ENCODE measurements around the gene DCLK1. TPM values are rescaled to one million over a fixed set of nuclear protein-coding genes. Genes with fewer than 3 reads are reported as not detected.

The DCLK1 gene
- total and polyA plus RNA-seq, 4 donors = 0.04 to 0.56 (median 0.20) TPM

DNA sequence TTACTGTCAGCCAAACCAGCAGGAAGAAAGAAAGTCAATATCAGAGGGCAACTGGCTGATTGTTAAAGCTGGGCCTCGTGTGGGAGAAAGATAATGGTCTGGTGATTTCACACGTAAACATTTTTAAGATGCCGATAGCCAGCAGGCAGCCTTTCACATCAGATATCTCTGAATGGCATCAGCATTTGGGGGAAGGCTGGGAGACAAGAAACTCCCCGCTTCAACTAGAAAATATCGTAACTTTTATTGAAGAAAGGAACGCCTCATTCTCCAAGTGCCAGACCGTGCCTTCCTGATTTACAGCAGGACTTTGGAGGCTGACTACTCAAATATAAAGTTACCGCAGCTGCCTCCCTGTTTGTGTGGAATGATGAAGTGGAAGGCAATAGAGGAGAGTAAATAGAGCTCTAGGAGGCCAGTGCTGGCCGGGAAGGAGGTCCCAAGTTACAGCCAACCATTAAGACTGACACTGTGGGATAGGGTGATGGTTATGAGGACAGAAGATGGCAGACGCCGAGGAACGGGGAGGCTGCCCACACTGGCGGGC is 370.4 kb downstream of the DCLK1 start (continued):
- TF ChIP-seq, protein P1, sequence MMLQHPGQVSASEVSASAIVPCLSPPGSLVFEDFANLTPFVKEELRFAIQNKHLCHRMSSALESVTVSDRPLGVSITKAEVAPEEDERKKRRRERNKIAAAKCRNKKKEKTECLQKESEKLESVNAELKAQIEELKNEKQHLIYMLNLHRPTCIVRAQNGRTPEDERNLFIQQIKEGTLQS (IDR thresholded peaks at IDR 0.05) = no peak

DNA sequence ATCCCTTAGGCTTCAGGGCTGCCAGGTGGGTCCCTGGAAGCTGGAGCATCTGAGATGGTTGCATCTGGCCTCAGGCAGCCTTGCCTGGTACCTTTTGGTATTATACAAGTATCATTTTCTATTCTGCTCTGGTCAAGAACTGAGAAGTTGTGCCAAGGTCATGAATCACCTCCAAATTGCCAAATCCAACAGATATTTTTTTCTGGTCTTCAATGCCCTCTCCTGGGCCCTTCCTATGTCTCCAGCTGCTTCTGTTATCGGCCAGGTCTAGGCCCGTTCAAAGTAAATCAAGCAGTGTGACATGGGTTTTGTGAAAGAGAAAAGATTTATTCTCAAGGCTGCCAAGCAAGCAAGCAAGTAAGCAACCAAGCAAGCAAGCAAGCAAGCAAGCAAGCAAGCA is 383.6 kb downstream of the DCLK1 start:
- H3K27ac ChIP-seq (ENCODE audit: low read depth in 1 of 2, low read length in 2 of 2) = no peak overlapping the region
- no peak for DNase-seq (ENCODE audit: low spot score)
- no peaks in the 10 kb centered on the region for H3K27me3 ChIP-seq (ENCODE audit: control insufficient read depth in 4 of 4, insufficient read depth in 4 of 4, low read length in 3 of 4)
- no peaks in the 10 kb centered on the region for H3K4me1 ChIP-seq (ENCODE audit: control insufficient read depth in 4 of 4, insufficient read depth in 4 of 4, low read length in 3 of 4)
- H3K9me3 ChIP-seq (ENCODE audit: control insufficient read depth in 4 of 4, low read length in 3 of 4) = peaks cover 0 to 3% (median 0%) of the 10 kb centered on the region in 4 donors
- H3K4me3 ChIP-seq (ENCODE audit: low read depth in 1 of 3, low read length in 3 of 3) = no peak overlapping the region
- TF ChIP-seq, protein P2, sequence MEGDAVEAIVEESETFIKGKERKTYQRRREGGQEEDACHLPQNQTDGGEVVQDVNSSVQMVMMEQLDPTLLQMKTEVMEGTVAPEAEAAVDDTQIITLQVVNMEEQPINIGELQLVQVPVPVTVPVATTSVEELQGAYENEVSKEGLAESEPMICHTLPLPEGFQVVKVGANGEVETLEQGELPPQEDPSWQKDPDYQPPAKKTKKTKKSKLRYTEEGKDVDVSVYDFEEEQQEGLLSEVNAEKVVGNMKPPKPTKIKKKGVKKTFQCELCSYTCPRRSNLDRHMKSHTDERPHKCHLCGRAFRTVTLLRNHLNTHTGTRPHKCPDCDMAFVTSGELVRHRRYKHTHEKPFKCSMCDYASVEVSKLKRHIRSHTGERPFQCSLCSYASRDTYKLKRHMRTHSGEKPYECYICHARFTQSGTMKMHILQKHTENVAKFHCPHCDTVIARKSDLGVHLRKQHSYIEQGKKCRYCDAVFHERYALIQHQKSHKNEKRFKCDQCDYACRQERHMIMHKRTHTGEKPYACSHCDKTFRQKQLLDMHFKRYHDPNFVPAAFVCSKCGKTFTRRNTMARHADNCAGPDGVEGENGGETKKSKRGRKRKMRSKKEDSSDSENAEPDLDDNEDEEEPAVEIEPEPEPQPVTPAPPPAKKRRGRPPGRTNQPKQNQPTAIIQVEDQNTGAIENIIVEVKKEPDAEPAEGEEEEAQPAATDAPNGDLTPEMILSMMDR (IDR thresholded peaks at IDR 0.05; ENCODE audit: low read depth, low read length, missing input control) = no peak
- TF ChIP-seq, protein P3, sequence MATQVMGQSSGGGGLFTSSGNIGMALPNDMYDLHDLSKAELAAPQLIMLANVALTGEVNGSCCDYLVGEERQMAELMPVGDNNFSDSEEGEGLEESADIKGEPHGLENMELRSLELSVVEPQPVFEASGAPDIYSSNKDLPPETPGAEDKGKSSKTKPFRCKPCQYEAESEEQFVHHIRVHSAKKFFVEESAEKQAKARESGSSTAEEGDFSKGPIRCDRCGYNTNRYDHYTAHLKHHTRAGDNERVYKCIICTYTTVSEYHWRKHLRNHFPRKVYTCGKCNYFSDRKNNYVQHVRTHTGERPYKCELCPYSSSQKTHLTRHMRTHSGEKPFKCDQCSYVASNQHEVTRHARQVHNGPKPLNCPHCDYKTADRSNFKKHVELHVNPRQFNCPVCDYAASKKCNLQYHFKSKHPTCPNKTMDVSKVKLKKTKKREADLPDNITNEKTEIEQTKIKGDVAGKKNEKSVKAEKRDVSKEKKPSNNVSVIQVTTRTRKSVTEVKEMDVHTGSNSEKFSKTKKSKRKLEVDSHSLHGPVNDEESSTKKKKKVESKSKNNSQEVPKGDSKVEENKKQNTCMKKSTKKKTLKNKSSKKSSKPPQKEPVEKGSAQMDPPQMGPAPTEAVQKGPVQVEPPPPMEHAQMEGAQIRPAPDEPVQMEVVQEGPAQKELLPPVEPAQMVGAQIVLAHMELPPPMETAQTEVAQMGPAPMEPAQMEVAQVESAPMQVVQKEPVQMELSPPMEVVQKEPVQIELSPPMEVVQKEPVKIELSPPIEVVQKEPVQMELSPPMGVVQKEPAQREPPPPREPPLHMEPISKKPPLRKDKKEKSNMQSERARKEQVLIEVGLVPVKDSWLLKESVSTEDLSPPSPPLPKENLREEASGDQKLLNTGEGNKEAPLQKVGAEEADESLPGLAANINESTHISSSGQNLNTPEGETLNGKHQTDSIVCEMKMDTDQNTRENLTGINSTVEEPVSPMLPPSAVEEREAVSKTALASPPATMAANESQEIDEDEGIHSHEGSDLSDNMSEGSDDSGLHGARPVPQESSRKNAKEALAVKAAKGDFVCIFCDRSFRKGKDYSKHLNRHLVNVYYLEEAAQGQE (IDR thresholded peaks at IDR 0.05) = no peak
- TF ChIP-seq JUND (IDR thresholded peaks at IDR 0.05) = no peak
- no peak for TF ChIP-seq EGR1 (IDR thresholded peaks at IDR 0.05; ENCODE audit: low read depth in 2 of 2)
- no peak for TF ChIP-seq SP1 (IDR thresholded peaks at IDR 0.05)
- TF ChIP-seq RXRA (IDR thresholded peaks at IDR 0.05) = no peak
- no peak for TF ChIP-seq HNF4A (conservative IDR thresholded peaks at IDR 0.05)
- no peak for TF ChIP-seq FOXA1 (IDR thresholded peaks at IDR 0.05)
- no peak for TF ChIP-seq YY1 (IDR thresholded peaks at IDR 0.05)
- TF ChIP-seq GABPA (IDR thresholded peaks at IDR 0.05 in 1 of 2, conservative IDR thresholded peaks at IDR 0.05 in 1 of 2) = no peak
- TF ChIP-seq HNF4G (IDR thresholded peaks at IDR 0.05) = no peak
- TF ChIP-seq, protein P1 (IDR thresholded peaks at IDR 0.05) = no peak
- TF ChIP-seq, protein P4, sequence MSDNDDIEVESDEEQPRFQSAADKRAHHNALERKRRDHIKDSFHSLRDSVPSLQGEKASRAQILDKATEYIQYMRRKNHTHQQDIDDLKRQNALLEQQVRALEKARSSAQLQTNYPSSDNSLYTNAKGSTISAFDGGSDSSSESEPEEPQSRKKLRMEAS (IDR thresholded peaks at IDR 0.05) = no peak
- TF ChIP-seq, protein P5, sequence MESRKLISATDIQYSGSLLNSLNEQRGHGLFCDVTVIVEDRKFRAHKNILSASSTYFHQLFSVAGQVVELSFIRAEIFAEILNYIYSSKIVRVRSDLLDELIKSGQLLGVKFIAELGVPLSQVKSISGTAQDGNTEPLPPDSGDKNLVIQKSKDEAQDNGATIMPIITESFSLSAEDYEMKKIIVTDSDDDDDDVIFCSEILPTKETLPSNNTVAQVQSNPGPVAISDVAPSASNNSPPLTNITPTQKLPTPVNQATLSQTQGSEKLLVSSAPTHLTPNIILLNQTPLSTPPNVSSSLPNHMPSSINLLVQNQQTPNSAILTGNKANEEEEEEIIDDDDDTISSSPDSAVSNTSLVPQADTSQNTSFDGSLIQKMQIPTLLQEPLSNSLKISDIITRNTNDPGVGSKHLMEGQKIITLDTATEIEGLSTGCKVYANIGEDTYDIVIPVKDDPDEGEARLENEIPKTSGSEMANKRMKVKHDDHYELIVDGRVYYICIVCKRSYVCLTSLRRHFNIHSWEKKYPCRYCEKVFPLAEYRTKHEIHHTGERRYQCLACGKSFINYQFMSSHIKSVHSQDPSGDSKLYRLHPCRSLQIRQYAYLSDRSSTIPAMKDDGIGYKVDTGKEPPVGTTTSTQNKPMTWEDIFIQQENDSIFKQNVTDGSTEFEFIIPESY (IDR thresholded peaks at IDR 0.05) = no peak
- no peak for TF ChIP-seq RAD21 (IDR thresholded peaks at IDR 0.05)
- no peak for TF ChIP-seq TAF1 (conservative IDR thresholded peaks at IDR 0.05)
- H3K9ac ChIP-seq (ENCODE audit: low read depth in 1 of 2, low read length in 2 of 2) = no peak overlapping the region
- H3K36me3 ChIP-seq (ENCODE audit: control insufficient read depth in 4 of 4, insufficient read depth in 3 of 4, low read depth in 1 of 4, low read length in 3 of 4) = no peaks in the 10 kb centered on the region
- 68% methylated on average over 2 of the region's 2 CpGs for WGBS
